Stimulated activated naive B cell treated with anti-CD40 and anti-IgM and Interleukin-4, amounts not matched to agents 10 μg/mL and 1 μg/mL and 100 μg/mL, for 72 hours (primary cell): ENCODE results near the gene TM4SF20.
A peak's percentile ranks its signal among the peaks of the same experiment; 100 is the strongest.

ENCODE experiments used
- ATAC-seq, 2 donors: fragments of 150-1000 bp; cut with Tn5 transposase; replicated peaks; 2 replicates each; pipeline ENCODE4 v1.10.0; 2021; ENCODE audit warnings: moderate library complexity in 1 of 2
- DNase-seq: peaks from one replicate; pipeline ENCODE4 v3.0.0; 2021
- H3K27ac Mint-ChIP-seq: one replicate; pipeline ENCODE4 v1.8.0; 2022; ENCODE audit warnings: mild to moderate bottlenecking, mixed read lengths
- H3K27me3 Mint-ChIP-seq, 2 donors: one replicate each; pipeline ENCODE4 v1.8.0; 2022; ENCODE audit warnings: mixed read lengths in 2 of 2
- H3K36me3 Mint-ChIP-seq, 2 donors: one replicate each; pipeline ENCODE4 v1.8.0; 2022; ENCODE audit warnings: mixed read lengths in 2 of 2, mild to moderate bottlenecking in 1 of 2
- H3K4me1 Mint-ChIP-seq, 2 donors: one replicate each; pipeline ENCODE4 v1.8.0; 2022; ENCODE audit warnings: mixed read lengths in 2 of 2, mild to moderate bottlenecking in 1 of 2
- H3K4me3 Mint-ChIP-seq, 2 donors: one replicate each; pipeline ENCODE4 v1.8.0; 2022; ENCODE audit warnings: mild to moderate bottlenecking in 2 of 2, mixed read lengths in 2 of 2, moderate library complexity in 1 of 2
- H3K9me3 Mint-ChIP-seq, 2 donors: one replicate each; pipeline ENCODE4 v1.8.0; 2022; ENCODE audit warnings: mixed read lengths in 2 of 2, mild to moderate bottlenecking in 1 of 2

The TM4SF20 gene

GRCh38 chr2:227335713-227336112 is 43.4 kb downstream of the TM4SF20 start:
- ATAC-seq = no peak
- H3K36me3 Mint-ChIP-seq = peaks cover 44 to 60% of the 10 kb centered on the region in 2 donors
- H3K4me3 Mint-ChIP-seq = no peak overlapping the region
- no peak for DNase-seq
- H3K4me1 Mint-ChIP-seq = peaks cover 0 to 2% of the 10 kb centered on the region in 2 donors
- no peak overlapping the region for H3K27ac Mint-ChIP-seq
- H3K27me3 Mint-ChIP-seq = no peaks in the 10 kb centered on the region
- H3K9me3 Mint-ChIP-seq = no peaks in the 10 kb centered on the region

- no peak for DNase-seq
- Mint-ChIP-seq H3K27ac (no peak overlapping the region), H3K36me3 (peaks cover 23 to 26% of the 10 kb centered on the region in 2 donors), H3K4me3 (no peak overlapping the region), H3K9me3 (peaks cover 6 to 8% of the 10 kb centered on the region in 2 donors), H3K4me1 (peaks cover 9 to 28% of the 10 kb centered on the region in 2 donors), H3K27me3 (peaks cover 6 to 7% of the 10 kb centered on the region in 2 donors)
- no peak for ATAC-seq
Measured at GRCh38 chr2:227326783-227327182, 52.3 kb downstream of the TM4SF20 start.

- H3K36me3 Mint-ChIP-seq = peaks cover 20 to 21% of the 10 kb centered on the region in 2 donors
- peaks cover 9 to 28% of the 10 kb centered on the region in 2 donors for H3K4me1 Mint-ChIP-seq
- H3K4me3 Mint-ChIP-seq = peak overlapping the region; percentile 92 to 95
- no peak for DNase-seq
- peak; percentile 6 to 20 for ATAC-seq
- H3K27me3 Mint-ChIP-seq = peaks cover 6 to 7% of the 10 kb centered on the region in 2 donors
- H3K9me3 Mint-ChIP-seq = peaks cover 6 to 9% of the 10 kb centered on the region in 2 donors
- peak overlapping the region; percentile 97 for H3K27ac Mint-ChIP-seq
Measured at GRCh38 chr2:227325839-227326195, 53.3 kb downstream of the TM4SF20 start.

- peaks cover 9 to 28% of the 10 kb centered on the region in 2 donors for H3K4me1 Mint-ChIP-seq
Measured at GRCh38 chr2:227324995-227325838, 53.9 kb downstream of the TM4SF20 start, which contains the start of gene MFF. MFF (plus strand) TSS chr2:227325251; CDS start chr2:227330666, 5,415 bp downstream.

GRCh38 chr2:227324642-227324994 is 54.5 kb downstream of the TM4SF20 start:
- peak overlapping the region; percentile 97 for H3K27ac Mint-ChIP-seq
- H3K9me3 Mint-ChIP-seq = peaks cover 6 to 9% of the 10 kb centered on the region in 2 donors
- H3K4me3 Mint-ChIP-seq = peak overlapping the region; percentile 92 to 95
- ATAC-seq (peak; percentile 24 to 34), DNase-seq (peak; percentile 8)
- H3K4me1 Mint-ChIP-seq = peaks cover 9 to 28% of the 10 kb centered on the region in 2 donors
- peaks cover 6 to 7% of the 10 kb centered on the region in 2 donors for H3K27me3 Mint-ChIP-seq
- peaks cover 17% of the 10 kb centered on the region in 2 donors for H3K36me3 Mint-ChIP-seq

More at GRCh38 chr2:227324995-227325838, 53.9 kb downstream of the TM4SF20 start, which contains the start of gene MFF:
- peaks cover 6 to 9% of the 10 kb centered on the region in 2 donors for H3K9me3 Mint-ChIP-seq
- peaks cover 6 to 7% of the 10 kb centered on the region in 2 donors for H3K27me3 Mint-ChIP-seq
- peak within 1 kb of the TSS; percentile 92 to 95 for H3K4me3 Mint-ChIP-seq
- peaks cover 17% of the 10 kb centered on the region in 2 donors for H3K36me3 Mint-ChIP-seq
- DNase-seq (peak; percentile 92), ATAC-seq (peak; percentile 96 to 98)
- peak within 1 kb of the TSS; percentile 97 for H3K27ac Mint-ChIP-seq

- DNase-seq (no peak), ATAC-seq (no peak)
- peaks cover 9 to 28% of the 10 kb centered on the region in 2 donors for H3K4me1 Mint-ChIP-seq
- H3K27me3 Mint-ChIP-seq = peaks cover 6 to 7% of the 10 kb centered on the region in 2 donors
- peak overlapping the region; percentile 97 for H3K27ac Mint-ChIP-seq
- peaks cover 17% of the 10 kb centered on the region in 2 donors for H3K36me3 Mint-ChIP-seq
- H3K9me3 Mint-ChIP-seq = peaks cover 6 to 9% of the 10 kb centered on the region in 2 donors
- H3K4me3 Mint-ChIP-seq = peak overlapping the region in 1 of 2 donors; percentile 92
Measured at GRCh38 chr2:227323818-227324217, 55.3 kb downstream of the TM4SF20 start.

- peaks cover 6 to 12% of the 10 kb centered on the region in 2 donors for H3K27me3 Mint-ChIP-seq
- peaks cover 9 to 11% of the 10 kb centered on the region in 2 donors for H3K9me3 Mint-ChIP-seq
- H3K27ac Mint-ChIP-seq = no peak overlapping the region
- ATAC-seq (no peak), DNase-seq (no peak)
- H3K4me3 Mint-ChIP-seq = no peak overlapping the region
- peaks cover 14 to 17% of the 10 kb centered on the region in 2 donors for H3K36me3 Mint-ChIP-seq
- H3K4me1 Mint-ChIP-seq = peaks cover 9 to 24% of the 10 kb centered on the region in 2 donors
Measured at GRCh38 chr2:227322530-227323205, 56.4 kb downstream of the TM4SF20 start.

- Mint-ChIP-seq H3K36me3 (peaks cover 14 to 17% of the 10 kb centered on the region in 2 donors), H3K4me1 (peaks cover 4 to 6% of the 10 kb centered on the region in 2 donors), H3K9me3 (peaks cover 9 to 13% of the 10 kb centered on the region in 2 donors), H3K27me3 (peaks cover 6 to 19% of the 10 kb centered on the region in 2 donors), H3K4me3 (no peak overlapping the region), H3K27ac (no peak overlapping the region)
- no peak for ATAC-seq
- no peak for DNase-seq
Measured at GRCh38 chr2:227320305-227321094, 58.6 kb downstream of the TM4SF20 start.

- H3K4me3 Mint-ChIP-seq = no peak overlapping the region
- peaks cover 7 to 11% of the 10 kb centered on the region in 2 donors for H3K9me3 Mint-ChIP-seq
- no peaks in the 10 kb centered on the region for H3K4me1 Mint-ChIP-seq
- no peak for DNase-seq
- H3K36me3 Mint-ChIP-seq = peaks cover 11 to 12% of the 10 kb centered on the region in 2 donors
- no peak for ATAC-seq
- no peak overlapping the region for H3K27ac Mint-ChIP-seq
- H3K27me3 Mint-ChIP-seq = peaks cover 4 to 17% of the 10 kb centered on the region in 2 donors
Measured at GRCh38 chr2:227317834-227318233, 61.3 kb downstream of the TM4SF20 start.

GRCh38 chr2:227313310-227313709 is 65.8 kb downstream of the TM4SF20 start:
- Mint-ChIP-seq H3K9me3 (peaks cover 0 to 7% of the 10 kb centered on the region in 2 donors), H3K36me3 (no peaks in the 10 kb centered on the region), H3K27me3 (peaks cover 0 to 12% of the 10 kb centered on the region in 2 donors), H3K4me1 (no peaks in the 10 kb centered on the region), H3K4me3 (no peak overlapping the region), H3K27ac (no peak overlapping the region)
- no peak for DNase-seq
- no peak for ATAC-seq

GRCh38 chr2:227312579-227312978 is 66.5 kb downstream of the TM4SF20 start:
- no peaks in the 10 kb centered on the region for H3K4me1 Mint-ChIP-seq
- no peak for ATAC-seq
- DNase-seq = no peak
- H3K9me3 Mint-ChIP-seq = peaks cover 0 to 1% of the 10 kb centered on the region in 2 donors
- no peaks in the 10 kb centered on the region for H3K36me3 Mint-ChIP-seq
- H3K4me3 Mint-ChIP-seq = no peak overlapping the region
- no peak overlapping the region for H3K27ac Mint-ChIP-seq
- H3K27me3 Mint-ChIP-seq = peaks cover 0 to 7% of the 10 kb centered on the region in 2 donors
